H1 (cell line): ENCODE results near the gene CASZ1. TPM values are rescaled to one million over a fixed set of nuclear protein-coding genes. Genes with fewer than 3 reads are reported as not detected.

ENCODE experiments used
- CTCF ChIA-PET: fragments of 300-600 bp; sonication (Branson Sonifier 250); formaldehyde crosslinking; loops from one replicate; lab custom pipeline; 2021; ENCODE audit not compliant: partially characterized antibody; lab: Charles Lee
- POLR2A ChIA-PET: fragments of 300-600 bp; sonication (Branson Sonifier 250); formaldehyde crosslinking; loops from one replicate; lab custom pipeline; 2021; ENCODE audit warnings: inconsistent platforms; ENCODE audit not compliant: partially characterized antibody; lab: Charles Lee
- DNase-seq, 2 experiments: peaks; one replicate each; pipeline versions ENCODE4 v3.0.0 to v3.0.0-alpha.2; 2010 to 2022; ENCODE audit warnings: low spot score in 2 of 2, low read depth in 1 of 2, mixed read lengths in 1 of 2
- FAIRE-seq: peaks from 2 replicates; lab custom pipeline; 2011; peaks lifted over from hg19 to GRCh38; lab: Jason Lieb, UNC
- H2AFZ ChIP-seq: 2 replicates; pipeline ENCODE4 v1.8.1; 2012; ENCODE audit warnings: low read length, inconsistent platforms
- H2AK5ac ChIP-seq: 2 replicates; pipeline ENCODE4 v1.6.1; 2013; ENCODE audit warnings: low read depth, low read length
- H2BK120ac ChIP-seq: replicated peaks from 2 replicates; pipeline ENCODE3; 2013; ENCODE audit warnings: low read depth, low read length, inconsistent platforms
- H2BK12ac ChIP-seq: 2 replicates; pipeline ENCODE4 v1.6.1; 2013; ENCODE audit warnings: low read depth, low read length
- H2BK15ac ChIP-seq: 2 replicates; pipeline ENCODE4 v1.6.1; 2013; ENCODE audit warnings: low read length
- H2BK20ac ChIP-seq: 2 replicates; pipeline ENCODE4 v1.6.1; 2013; ENCODE audit warnings: low read length
- H2BK5ac ChIP-seq: 2 replicates; pipeline ENCODE4 v1.6.1; 2013; ENCODE audit warnings: low read depth, low read length
- H3K14ac ChIP-seq: 2 replicates; pipeline ENCODE4 v1.6.1; 2013; ENCODE audit warnings: inconsistent platforms; ENCODE audit not compliant: insufficient read length
- H3K18ac ChIP-seq: 2 replicates; pipeline ENCODE4 v1.6.1; 2013; ENCODE audit warnings: low read length; ENCODE audit errors: extremely low read depth
- H3K23ac ChIP-seq: 2 replicates; pipeline ENCODE4 v1.6.1; 2013; ENCODE audit warnings: inconsistent platforms; ENCODE audit not compliant: insufficient read length
- H3K23me2 ChIP-seq: 2 replicates; pipeline ENCODE4 v1.6.1; 2013; ENCODE audit warnings: low read depth, low read length
- H3K27ac ChIP-seq: 2 replicates; pipeline ENCODE4 v1.6.1; 2011; ENCODE audit warnings: low read depth, low read length, inconsistent platforms
- H3K27me3 ChIP-seq, 4 experiments: replicated peaks in 1 of 4; 1 replicate in 1 of 4; 2 replicates in 3 of 4; pipeline versions ENCODE4 v1.6.1 to v1.8.1; 2011 to 2013; ENCODE audit warnings: low read length in 3 of 4, mild to moderate bottlenecking in 3 of 4, inconsistent platforms in 2 of 4, mixed read lengths in 2 of 4, moderate library complexity in 1 of 4; ENCODE audit not compliant: control insufficient read depth in 3 of 4, insufficient read depth in 3 of 4; ENCODE audit errors: extremely low read depth in 1 of 4
- H3K36me3 ChIP-seq, 4 experiments: 2 replicates each; pipeline versions ENCODE4 v1.6.1 to v1.8.1; 2011 to 2013; ENCODE audit warnings: mild to moderate bottlenecking in 4 of 4, low read length in 3 of 4, moderate library complexity in 2 of 4, control low read depth in 1 of 4, inconsistent platforms in 1 of 4; ENCODE audit not compliant: insufficient read depth in 4 of 4, control insufficient read depth in 2 of 4
- H3K4ac ChIP-seq: replicated peaks from 2 replicates; pipeline ENCODE3; 2013; ENCODE audit warnings: low read length, low read depth, mixed read lengths, inconsistent platforms; ENCODE audit not compliant: insufficient read length
- H3K4me1 ChIP-seq, 4 experiments: replicated peaks in 1 of 4; 1 replicate in 1 of 4; 2 replicates in 3 of 4; pipeline versions ENCODE4 v1.6.1 to v1.8.1; 2011 to 2013; ENCODE audit warnings: low read length in 3 of 4, inconsistent platforms in 2 of 4, mixed read lengths in 1 of 4; ENCODE audit not compliant: insufficient read depth in 4 of 4, control insufficient read depth in 3 of 4
- H3K4me2 ChIP-seq, 2 experiments: 2 replicates each; pipeline versions ENCODE4 v1.6.1 to v1.8.1; 2011 to 2013; ENCODE audit warnings: low read depth in 2 of 2, low read length in 2 of 2, control low read depth in 1 of 2, inconsistent platforms in 1 of 2, mild to moderate bottlenecking in 1 of 2; ENCODE audit not compliant: insufficient read depth in 1 of 2
- H3K4me3 ChIP-seq, 4 experiments: fragments of 200-600, 300-600 bp in 1 of 4; sonication (generic), shearing (Covaris generic), sonication (Bioruptor Twin) in 1 of 4; 2 replicates each; pipeline versions ENCODE4 v1.5.1 to v1.8.1; 2011 to 2016; ENCODE audit warnings: low read length in 4 of 4, low read depth in 3 of 4, control low read depth in 2 of 4, inconsistent platforms in 2 of 4, mild to moderate bottlenecking in 2 of 4, mixed read lengths in 1 of 4, moderate library complexity in 1 of 4; ENCODE audit not compliant: insufficient read depth in 2 of 4; ENCODE audit errors: extremely low read depth in 1 of 4
- H3K56ac ChIP-seq: replicated peaks from 2 replicates; pipeline ENCODE3; 2013; ENCODE audit warnings: low read depth, mild to moderate bottlenecking, mixed read lengths, low read length, inconsistent platforms; ENCODE audit not compliant: insufficient read length
- H3K79me1 ChIP-seq: 2 replicates; pipeline ENCODE4 v1.6.1; 2013; ENCODE audit warnings: low read depth, low read length, control low read depth
- H3K79me2 ChIP-seq, 2 experiments: 2 replicates each; pipeline versions ENCODE4 v1.6.1 to v1.8.1; 2012 to 2013; ENCODE audit warnings: low read length in 2 of 2, mild to moderate bottlenecking in 2 of 2, inconsistent platforms in 1 of 2; ENCODE audit not compliant: insufficient read depth in 2 of 2, control insufficient read depth in 1 of 2
- H3K9ac ChIP-seq, 4 experiments: replicated peaks in 1 of 4; 1 replicate in 1 of 4; 2 replicates in 3 of 4; pipeline versions ENCODE4 v1.6.1 to v1.8.1; 2011 to 2013; ENCODE audit warnings: low read depth in 3 of 4, low read length in 3 of 4, control low read depth in 2 of 4, mild to moderate bottlenecking in 2 of 4, moderate library complexity in 2 of 4, inconsistent platforms in 1 of 4; ENCODE audit errors: extremely low read depth in 1 of 4
- H3K9me3 ChIP-seq, 2 experiments: 2 replicates each; pipeline versions ENCODE4 v1.6.1 to v1.8.1; 2012 to 2013; ENCODE audit warnings: mild to moderate bottlenecking in 2 of 2, moderate library complexity in 2 of 2, control low read depth in 1 of 2, inconsistent platforms in 1 of 2, low read depth in 1 of 2, low read length in 1 of 2, mixed read lengths in 1 of 2; ENCODE audit not compliant: insufficient read depth in 2 of 2
- H4K20me1 ChIP-seq, 2 experiments: replicated peaks in 1 of 2; 2 replicates each; pipeline versions ENCODE3 to v1.8.1; 2011 to 2013; ENCODE audit warnings: inconsistent platforms in 2 of 2, low read length in 2 of 2, mild to moderate bottlenecking in 1 of 2; ENCODE audit not compliant: insufficient read depth in 2 of 2, control insufficient read depth in 1 of 2
- H4K5ac ChIP-seq: 2 replicates; pipeline ENCODE4 v1.6.1; 2013; ENCODE audit warnings: low read length, low read depth, mixed read lengths, inconsistent platforms; ENCODE audit not compliant: insufficient read length
- H4K8ac ChIP-seq: 2 replicates; pipeline ENCODE4 v1.8.0; 2013; ENCODE audit warnings: mild to moderate bottlenecking, moderate library complexity, low read length, inconsistent platforms; ENCODE audit not compliant: insufficient read depth; ENCODE audit errors: extremely low read depth
- H4K91ac ChIP-seq: replicated peaks from 2 replicates; pipeline ENCODE3; 2013; ENCODE audit warnings: low read length, mixed read lengths, inconsistent platforms; ENCODE audit not compliant: insufficient read length
- BRCA1 ChIP-seq: IDR thresholded peaks from 2 replicates; pipeline ENCODE4 v1.6.1; 2012; ENCODE audit warnings: low read depth, low read length, improper control_type of control experiment
- CEBPB ChIP-seq: IDR thresholded peaks from 2 replicates; pipeline ENCODE4 v1.6.1; 2012; ENCODE audit warnings: low read depth, low read length
- EGR1 ChIP-seq: IDR thresholded peaks from 2 replicates; pipeline ENCODE4 v1.6.1; 2011; ENCODE audit warnings: low read depth, low read length, borderline replicate concordance
- GTF2F1 ChIP-seq: IDR thresholded peaks from 2 replicates; pipeline ENCODE4 v1.6.1; 2012; ENCODE audit warnings: low read depth, low read length, improper control_type of control experiment, borderline replicate concordance
- KDM5A ChIP-seq: fragments of 200-600 bp; IDR thresholded peaks from 2 replicates; pipeline ENCODE4 v1.7.1; 2012; ENCODE audit warnings: mild to moderate bottlenecking, low read length, inconsistent platforms, mixed read lengths
- RXRA ChIP-seq: IDR thresholded peaks from 2 replicates; pipeline ENCODE4 v1.6.1; 2011; ENCODE audit warnings: low read depth, mild to moderate bottlenecking, low read length, moderate library complexity; ENCODE audit not compliant: insufficient read depth
- SIX5 ChIP-seq: IDR thresholded peaks from 2 replicates; pipeline ENCODE4 v1.6.1; 2011; ENCODE audit warnings: mild to moderate bottlenecking, low read depth, low read length
- TAF1 ChIP-seq: IDR thresholded peaks from 2 replicates; pipeline ENCODE4 v1.6.1; 2011; ENCODE audit warnings: mild to moderate bottlenecking, low read depth, low read length
- ZNF274 ChIP-seq: IDR thresholded peaks from 2 replicates; pipeline ENCODE4 v1.7.0; 2012; ENCODE audit warnings: low read length, borderline replicate concordance; ENCODE audit errors: extremely low read depth
- WGBS, 2 experiments: shearing (Covaris generic) in 1 of 2; methylation state at CpG; one replicate each; pipeline versions ENCODE4 v1.1.6 to v1.1.7; 2013 to 2015; ENCODE audit warnings: low lambda C conversion rate in 2 of 2, mixed read lengths in 2 of 2, inconsistent platforms in 1 of 2, low coverage in 1 of 2, missing lambda C conversion rate in 1 of 2; ENCODE audit not compliant: insufficient replicate concordance in 2 of 2, insufficient coverage in 1 of 2, insufficient read length in 1 of 2; ENCODE audit errors: extremely low coverage in 1 of 2, missing lambda C conversion rate in 1 of 2; 5-methylcytosine and 5-hydroxymethylcytosine counted together
- polyA plus RNA-seq, 7 experiments: library from polyadenylated mRNA; depleted of rRNA in 3 of 7; stranded (reverse) in 5 of 7; unstranded in 2 of 7; fragments of >200 nt in 5 of 7; fragments of 200-250 nt in 2 of 7; gene quantifications; 1 replicate in 5 of 7; 2 replicates in 1 of 7; 4 replicates in 1 of 7; pipeline versions ENCODE4 v1.2.1 to v1.2.3, GENCODE V29; 2011 to 2013; ENCODE audit warnings: missing spikeins in 2 of 7, mixed read lengths in 2 of 7
- total RNA-seq: library from RNA; stranded (reverse); fragmentation: NEBNext Ultra II Directional; extraction: Animal tissue kit (Norgen Biotek cat#: 25700); gene quantifications from 2 replicates; pipeline ENCODE4 v1.2.1, GENCODE V29; 2021
- TF ChIP-seq, protein P1 (sequence below), 3 experiments: IDR thresholded peaks; 1 replicate in 2 of 3; 2 replicates in 1 of 3; pipeline versions ENCODE4 v1.5.1 to v1.6.1; 2011; ENCODE audit warnings: low read length in 3 of 3, mild to moderate bottlenecking in 3 of 3, inconsistent platforms in 2 of 3, low read depth in 1 of 3, moderate library complexity in 1 of 3; ENCODE audit not compliant: insufficient read depth in 1 of 3; ENCODE audit errors: control extremely low read depth in 1 of 3

The CASZ1 gene
- total and polyA plus RNA-seq, 2 of the 8 experiments (the other 6 are each of a cell fraction or from before 2014, with no cell fraction given): 4.4 to 7.7 TPM

DNA sequence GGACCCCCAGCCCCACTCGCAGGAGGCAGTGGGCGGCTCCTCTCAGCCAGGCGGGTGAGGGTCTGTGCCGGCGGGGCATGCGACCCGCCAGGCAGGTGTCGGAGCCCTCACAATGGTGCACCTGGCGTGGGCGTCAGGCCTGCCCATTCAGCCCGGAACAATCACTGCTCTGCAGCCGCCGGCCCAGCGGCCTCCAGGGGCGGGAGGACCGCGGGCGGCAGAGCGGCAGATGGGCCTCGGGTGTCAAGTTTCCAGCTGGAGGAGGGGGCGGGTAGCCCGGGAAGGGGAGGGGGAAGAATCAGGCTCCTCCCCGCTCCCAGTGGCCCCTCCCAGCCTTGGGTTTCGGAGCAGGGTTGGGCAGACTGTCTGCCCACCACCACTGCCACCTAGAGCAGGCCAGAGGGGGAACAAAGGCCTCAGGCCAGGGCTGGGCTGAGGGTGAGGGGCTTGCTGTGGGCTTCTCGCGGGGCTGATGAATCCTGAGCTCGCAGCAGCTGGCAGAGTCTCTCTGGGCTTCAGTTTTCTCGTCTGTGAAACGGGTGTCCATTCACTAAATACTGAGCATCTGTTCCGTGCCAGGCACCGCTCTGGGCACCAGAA, 39.5 kb upstream of the CASZ1 start:
- Histone ChIP-seq H3K4me3 (peak overlapping the region in 2 of 4 experiments; percentile 12 to 50; a peak in 4 of 8 replicates), H3K4me1 (peaks cover 0 to 34% (median 21%) of the 10 kb centered on the region in 4 experiments; a peak in 6 of 7 replicates), H4K20me1 (peaks cover 0 to 3% of the 10 kb centered on the region in 2 experiments), H3K27me3 (peaks cover 0 to 3% (median 1%) of the 10 kb centered on the region in 4 experiments; a peak in 3 of 7 replicates), H3K9ac (no peak overlapping the region), H2BK5ac (peak overlapping the region; percentile 60; the same call in 1 of the 2 replicates), H3K56ac (no peak overlapping the region), H2BK120ac (no peak overlapping the region), H2AFZ (no peak overlapping the region), H3K79me1 (no peaks in the 10 kb centered on the region), H3K23ac (no peak overlapping the region), H4K5ac (no peak overlapping the region), H3K79me2 (no peaks in the 10 kb centered on the region), H3K23me2 (peaks cover 8% of the 10 kb centered on the region), H2BK15ac (no peak overlapping the region), H3K27ac (no peak overlapping the region), H4K91ac (no peak overlapping the region), H4K8ac (peak overlapping the region; percentile 6; the same call in 1 of the 2 replicates), H3K18ac (peak overlapping the region; percentile 90; the same call in 1 of the 2 replicates), H3K9me3 (no peaks in the 10 kb centered on the region), H2BK20ac (peak overlapping the region; percentile 38; the same call in 1 of the 2 replicates), H2BK12ac (peak overlapping the region; percentile 68; the same call in 1 of the 2 replicates), H3K4ac (no peak overlapping the region), H3K4me2 (peak overlapping the region; percentile 56 to 59; a peak in 3 of 4 replicates), H2AK5ac (no peak overlapping the region), H3K14ac (no peak overlapping the region), H3K36me3 (no peaks in the 10 kb centered on the region)
- peak; percentile 87 to 97 for DNase-seq
- WGBS, 2 experiments: 21% methylated on average over 18 of the region's 31 CpGs; no CpG with 5 or more reads in 1 of the 2 experiments
- ChIA-PET CTCF (interaction anchor here (0.6 to 5.1 kb wide), 10 partner anchors 10 to 826 kb away, joined by 3 to 15 read pairs (median 4); no protein-coding TSS in a partner anchor), POLR2A (interaction anchor here (1.4 kb wide), 1 partner anchor 25 kb away, joined by 4 read pairs; no protein-coding TSS in a partner anchor)
- FAIRE-seq: no peak
- no peak for TF ChIP-seq ZNF274
- peak; percentile 37; the same call in 1 of the 2 replicates for TF ChIP-seq SIX5
- TF ChIP-seq TAF1: peak; percentile 34; the same call in 1 of the 2 replicates
- TF ChIP-seq BRCA1: no peak
- TF ChIP-seq, protein P1, sequence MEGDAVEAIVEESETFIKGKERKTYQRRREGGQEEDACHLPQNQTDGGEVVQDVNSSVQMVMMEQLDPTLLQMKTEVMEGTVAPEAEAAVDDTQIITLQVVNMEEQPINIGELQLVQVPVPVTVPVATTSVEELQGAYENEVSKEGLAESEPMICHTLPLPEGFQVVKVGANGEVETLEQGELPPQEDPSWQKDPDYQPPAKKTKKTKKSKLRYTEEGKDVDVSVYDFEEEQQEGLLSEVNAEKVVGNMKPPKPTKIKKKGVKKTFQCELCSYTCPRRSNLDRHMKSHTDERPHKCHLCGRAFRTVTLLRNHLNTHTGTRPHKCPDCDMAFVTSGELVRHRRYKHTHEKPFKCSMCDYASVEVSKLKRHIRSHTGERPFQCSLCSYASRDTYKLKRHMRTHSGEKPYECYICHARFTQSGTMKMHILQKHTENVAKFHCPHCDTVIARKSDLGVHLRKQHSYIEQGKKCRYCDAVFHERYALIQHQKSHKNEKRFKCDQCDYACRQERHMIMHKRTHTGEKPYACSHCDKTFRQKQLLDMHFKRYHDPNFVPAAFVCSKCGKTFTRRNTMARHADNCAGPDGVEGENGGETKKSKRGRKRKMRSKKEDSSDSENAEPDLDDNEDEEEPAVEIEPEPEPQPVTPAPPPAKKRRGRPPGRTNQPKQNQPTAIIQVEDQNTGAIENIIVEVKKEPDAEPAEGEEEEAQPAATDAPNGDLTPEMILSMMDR (IDR thresholded peaks at IDR 0.05; ENCODE audit: control extremely low read depth in 1 of 3, insufficient read depth in 1 of 3, low read depth in 1 of 3, low read length in 3 of 3): peak; percentile 35 to 57 (median 55); a peak in 3 of 4 replicates
- TF ChIP-seq CEBPB: no peak
- TF ChIP-seq KDM5A: no peak
- no peak for TF ChIP-seq GTF2F1
- TF ChIP-seq RXRA: no peak
- TF ChIP-seq EGR1: peak; percentile 100
